OCI-LY3 (cell line): ENCODE results near the gene LRP1B.

Experiments
- H2AFZ ChIP-seq: fragments of 200-600, 300-600 bp; shearing (Covaris generic); 2 replicates; pipeline ENCODE4 v1.6.0; 2014; ENCODE audit warnings: antibody characterized with exemption, low read depth, low read length
- H3K27ac ChIP-seq: fragments of 200-600, 300-600 bp; sonication (generic); 2 replicates; pipeline ENCODE4 v1.5.1; 2014; ENCODE audit warnings: mild to moderate bottlenecking, low read length, moderate library complexity, mixed read lengths
- H3K27me3 ChIP-seq: fragments of 200-600, 300-600 bp; sonication (generic); 2 replicates; pipeline ENCODE4 v1.6.1; 2014; ENCODE audit warnings: low read depth, low read length, mixed read lengths
- H3K36me3 ChIP-seq: fragments of 200-600, 300-600 bp; sonication (generic); replicated peaks from 2 replicates; pipeline ENCODE3; 2014; ENCODE audit warnings: low read depth, low read length, mixed read lengths
- H3K4me1 ChIP-seq: fragments of 300-600, 200-600 bp; sonication (generic); 2 replicates; pipeline ENCODE4 v1.6.1; 2014; ENCODE audit warnings: low read length, mixed read lengths
- H3K4me2 ChIP-seq: fragments of 200-600, 300-600 bp; sonication (generic); 2 replicates; pipeline ENCODE4 v1.6.1; 2014; ENCODE audit warnings: low read length, mixed read lengths
- H3K4me3 ChIP-seq: fragments of 300-600, 200-600 bp; sonication (generic); 2 replicates; pipeline ENCODE4 v1.5.1; 2014; ENCODE audit warnings: antibody characterized with exemption, mild to moderate bottlenecking, low read length, moderate library complexity
- H3K79me2 ChIP-seq: fragments of 300-600, 200-600 bp; shearing (Covaris generic); 2 replicates; pipeline ENCODE4 v1.6.1; 2014; ENCODE audit warnings: mild to moderate bottlenecking, low read length, mixed read lengths
- H3K9ac ChIP-seq: fragments of 300-600, 200-600 bp; shearing (Covaris generic); 2 replicates; pipeline ENCODE4 v1.6.0; 2014; ENCODE audit warnings: mild to moderate bottlenecking, low read length, moderate library complexity
- H3K9me3 ChIP-seq: fragments of 200-600, 300-600 bp; shearing (Covaris generic); 2 replicates; pipeline ENCODE4 v1.6.1; 2014; ENCODE audit warnings: low read length, mixed read lengths; ENCODE audit not compliant: insufficient read depth
- H4K20me1 ChIP-seq: fragments of 200-600, 300-600 bp; sonication (generic); 2 replicates; pipeline ENCODE4 v1.6.1; 2016; ENCODE audit warnings: low read length, mixed read lengths; ENCODE audit not compliant: insufficient read depth
- EZH2phosphoT487 ChIP-seq: fragments of 200-600 bp; shearing (Covaris generic); IDR thresholded peaks from 2 replicates; pipeline ENCODE4 v1.6.1; 2018; ENCODE audit warnings: antibody characterized with exemption, mixed run types, low read depth
- TF ChIP-seq, protein P1 (sequence below): fragments of 200-600, 300-600 bp; sonication (generic); IDR thresholded peaks from 2 replicates; pipeline ENCODE4 v1.5.1; 2014; ENCODE audit warnings: antibody characterized with exemption, low read length, low read depth

The LRP1B gene

DNA sequence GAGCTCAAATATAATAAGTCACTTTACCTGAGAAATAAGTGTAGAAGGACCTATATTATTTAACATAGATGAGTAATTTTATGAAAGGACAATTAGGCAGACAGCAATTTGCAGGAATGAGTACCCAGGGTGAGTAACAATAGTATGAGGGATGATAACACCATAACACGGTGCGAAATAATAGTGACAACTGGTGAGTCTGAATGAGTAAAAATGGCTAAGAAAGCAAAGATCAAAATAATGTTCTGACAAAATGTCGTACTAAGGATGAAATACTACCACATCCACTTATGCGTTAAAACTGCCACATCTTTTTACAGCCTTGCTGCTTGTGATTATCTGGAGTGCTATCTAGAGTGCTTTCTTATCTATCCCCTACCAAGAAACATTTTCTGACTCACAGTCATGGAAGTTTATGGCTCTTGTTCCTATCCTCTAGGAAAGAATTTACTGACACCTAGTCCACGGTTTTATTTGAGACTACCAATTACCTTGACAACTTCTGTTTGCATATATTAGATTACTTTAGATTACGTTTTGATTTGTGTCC is 929.7 kb downstream of the LRP1B start:
- no peaks in the 10 kb centered on the region for H4K20me1 ChIP-seq
- H3K9ac ChIP-seq = no peak overlapping the region
- no peaks in the 10 kb centered on the region for H3K4me1 ChIP-seq
- H3K4me2 ChIP-seq = no peak overlapping the region
- no peak overlapping the region for H3K4me3 ChIP-seq
- TF ChIP-seq, protein P1, sequence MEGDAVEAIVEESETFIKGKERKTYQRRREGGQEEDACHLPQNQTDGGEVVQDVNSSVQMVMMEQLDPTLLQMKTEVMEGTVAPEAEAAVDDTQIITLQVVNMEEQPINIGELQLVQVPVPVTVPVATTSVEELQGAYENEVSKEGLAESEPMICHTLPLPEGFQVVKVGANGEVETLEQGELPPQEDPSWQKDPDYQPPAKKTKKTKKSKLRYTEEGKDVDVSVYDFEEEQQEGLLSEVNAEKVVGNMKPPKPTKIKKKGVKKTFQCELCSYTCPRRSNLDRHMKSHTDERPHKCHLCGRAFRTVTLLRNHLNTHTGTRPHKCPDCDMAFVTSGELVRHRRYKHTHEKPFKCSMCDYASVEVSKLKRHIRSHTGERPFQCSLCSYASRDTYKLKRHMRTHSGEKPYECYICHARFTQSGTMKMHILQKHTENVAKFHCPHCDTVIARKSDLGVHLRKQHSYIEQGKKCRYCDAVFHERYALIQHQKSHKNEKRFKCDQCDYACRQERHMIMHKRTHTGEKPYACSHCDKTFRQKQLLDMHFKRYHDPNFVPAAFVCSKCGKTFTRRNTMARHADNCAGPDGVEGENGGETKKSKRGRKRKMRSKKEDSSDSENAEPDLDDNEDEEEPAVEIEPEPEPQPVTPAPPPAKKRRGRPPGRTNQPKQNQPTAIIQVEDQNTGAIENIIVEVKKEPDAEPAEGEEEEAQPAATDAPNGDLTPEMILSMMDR = no peak
- no peak for TF ChIP-seq EZH2phosphoT487
- H3K36me3 ChIP-seq = no peaks in the 10 kb centered on the region
- no peaks in the 10 kb centered on the region for H3K79me2 ChIP-seq
- H3K27ac ChIP-seq = no peak overlapping the region
- no peak overlapping the region for H2AFZ ChIP-seq
- H3K27me3 ChIP-seq = no peaks in the 10 kb centered on the region
- H3K9me3 ChIP-seq = no peaks in the 10 kb centered on the region

DNA sequence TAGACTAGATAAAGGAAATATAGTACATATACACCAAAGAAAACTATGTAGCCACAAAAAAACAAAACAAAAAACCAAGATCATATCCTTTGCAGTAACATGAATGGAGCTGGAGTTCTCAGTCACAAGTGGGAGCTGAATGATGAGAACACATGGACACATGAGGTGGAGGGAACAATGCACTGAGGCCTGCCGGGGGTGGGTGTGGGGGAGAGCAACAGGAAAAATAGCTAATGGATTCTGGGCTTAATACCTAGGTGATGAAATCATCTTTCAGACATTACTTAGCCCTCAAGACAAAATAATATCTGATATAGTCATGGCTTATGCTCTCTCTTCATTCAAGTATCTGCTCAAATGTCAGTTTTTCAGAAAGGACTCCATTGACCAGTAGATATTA is 930.6 kb downstream of the LRP1B start:
- Histone ChIP-seq H4K20me1 (no peaks in the 10 kb centered on the region), H3K79me2 (no peaks in the 10 kb centered on the region), H3K9me3 (no peaks in the 10 kb centered on the region), H3K36me3 (no peaks in the 10 kb centered on the region), H3K4me3 (no peak overlapping the region), H3K4me2 (no peak overlapping the region), H3K4me1 (no peaks in the 10 kb centered on the region), H3K27me3 (no peaks in the 10 kb centered on the region), H3K27ac (no peak overlapping the region), H3K9ac (no peak overlapping the region), H2AFZ (no peak overlapping the region)
- TF ChIP-seq, protein P1 = no peak
- TF ChIP-seq EZH2phosphoT487 = no peak

DNA sequence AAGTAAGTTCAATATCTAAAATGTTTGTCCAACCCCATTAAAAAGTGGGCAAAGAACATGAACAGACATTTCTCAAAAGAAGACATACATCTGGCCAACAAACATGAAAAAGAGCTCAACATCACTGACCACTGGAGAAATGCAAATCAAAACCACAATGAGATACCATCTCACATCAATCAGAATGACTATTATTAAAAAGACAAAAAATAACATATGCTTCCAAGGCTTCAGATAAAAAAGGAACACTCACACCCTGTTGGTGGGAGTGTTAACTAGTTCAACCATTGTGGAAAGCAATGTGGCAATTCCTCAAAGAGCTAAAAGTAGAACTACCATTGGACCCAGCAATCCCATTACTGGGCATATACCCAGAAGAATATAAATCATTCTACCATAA is 931.1 kb downstream of the LRP1B start:
- H3K4me2 ChIP-seq = no peak overlapping the region
- H2AFZ ChIP-seq = no peak overlapping the region
- H3K9ac ChIP-seq = no peak overlapping the region
- H3K9me3 ChIP-seq = no peaks in the 10 kb centered on the region
- H3K79me2 ChIP-seq = no peaks in the 10 kb centered on the region
- H3K4me3 ChIP-seq = no peak overlapping the region
- no peaks in the 10 kb centered on the region for H4K20me1 ChIP-seq
- no peaks in the 10 kb centered on the region for H3K4me1 ChIP-seq
- TF ChIP-seq, protein P1 = no peak
- TF ChIP-seq EZH2phosphoT487 = no peak
- H3K27me3 ChIP-seq = no peaks in the 10 kb centered on the region
- H3K27ac ChIP-seq = no peak overlapping the region
- no peaks in the 10 kb centered on the region for H3K36me3 ChIP-seq

DNA sequence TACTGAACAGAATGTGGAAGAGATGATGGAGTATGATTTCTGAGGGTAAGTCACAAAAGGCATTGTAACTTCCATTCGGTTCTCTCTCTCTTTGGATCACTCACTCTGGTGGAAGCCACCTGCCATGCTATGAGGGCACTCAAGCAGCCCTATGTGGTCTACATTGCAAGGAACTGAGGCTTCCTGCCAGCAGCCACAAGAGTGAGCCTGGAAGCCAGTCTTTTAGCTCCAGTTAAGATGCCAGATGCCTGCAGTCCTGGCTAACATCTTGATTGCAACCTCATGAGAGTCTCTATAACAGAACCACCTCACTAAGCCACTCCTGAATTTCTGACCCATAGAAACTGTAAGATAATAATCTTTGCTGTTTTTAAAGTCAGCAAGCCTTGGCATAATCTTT is 935.7 kb downstream of the LRP1B start:
- Histone ChIP-seq H3K4me2 (no peak overlapping the region), H3K27me3 (no peaks in the 10 kb centered on the region), H3K9me3 (no peaks in the 10 kb centered on the region), H3K79me2 (no peaks in the 10 kb centered on the region), H3K4me1 (no peaks in the 10 kb centered on the region), H3K36me3 (no peaks in the 10 kb centered on the region), H2AFZ (no peak overlapping the region), H4K20me1 (no peaks in the 10 kb centered on the region), H3K9ac (no peak overlapping the region), H3K4me3 (no peak overlapping the region), H3K27ac (no peak overlapping the region)
- TF ChIP-seq, protein P1 = no peak
- no peak for TF ChIP-seq EZH2phosphoT487
